HG02981 (cell line): ENCODE data around the gene MAN1C1.

Experiments
- ATAC-seq: cut with Tn5 transposase; IDR thresholded peaks from one replicate; pipeline ENCODE4 v1.9.1; 2021; ENCODE audit warnings: mild to moderate bottlenecking, moderate library complexity; ENCODE audit not compliant: unreplicated experiment

Gene MAN1C1

GRCh38 chr1:25616095-25616986 is at the start of gene MAN1C1:
TSS of gene MAN1C1 (plus strand) at chr1:25616791. CDS start at chr1:25617798, 1,007 bp downstream.
- peak; percentile 52 for ATAC-seq

DNA sequence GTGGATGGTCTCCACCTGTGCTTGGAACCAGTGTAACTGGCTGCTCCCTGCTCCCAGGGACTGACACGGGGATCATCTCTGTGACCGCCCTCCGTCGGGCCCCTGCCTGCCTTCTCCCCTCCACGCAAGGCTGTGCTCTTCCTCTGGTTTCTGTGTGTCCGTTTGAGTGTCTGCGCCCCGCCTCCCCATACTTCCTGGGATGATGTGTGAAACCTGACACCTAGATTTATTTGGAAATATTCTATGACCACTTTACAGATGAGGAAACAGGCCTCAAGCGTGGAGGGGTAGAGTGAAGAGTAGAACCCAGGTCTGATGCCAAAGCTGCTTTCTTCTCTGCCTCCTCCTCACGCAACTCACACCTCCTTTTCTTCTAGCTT is 48.9 kb upstream of the MAN1C1 start:
- ATAC-seq = no peak

GRCh38 chr1:25568090-25568833 is 48.3 kb upstream of the MAN1C1 start:
- ATAC-seq = no peak

GRCh38 chr1:25568834-25569596 is 47.6 kb upstream of the MAN1C1 start:
- ATAC-seq = no peak

DNA sequence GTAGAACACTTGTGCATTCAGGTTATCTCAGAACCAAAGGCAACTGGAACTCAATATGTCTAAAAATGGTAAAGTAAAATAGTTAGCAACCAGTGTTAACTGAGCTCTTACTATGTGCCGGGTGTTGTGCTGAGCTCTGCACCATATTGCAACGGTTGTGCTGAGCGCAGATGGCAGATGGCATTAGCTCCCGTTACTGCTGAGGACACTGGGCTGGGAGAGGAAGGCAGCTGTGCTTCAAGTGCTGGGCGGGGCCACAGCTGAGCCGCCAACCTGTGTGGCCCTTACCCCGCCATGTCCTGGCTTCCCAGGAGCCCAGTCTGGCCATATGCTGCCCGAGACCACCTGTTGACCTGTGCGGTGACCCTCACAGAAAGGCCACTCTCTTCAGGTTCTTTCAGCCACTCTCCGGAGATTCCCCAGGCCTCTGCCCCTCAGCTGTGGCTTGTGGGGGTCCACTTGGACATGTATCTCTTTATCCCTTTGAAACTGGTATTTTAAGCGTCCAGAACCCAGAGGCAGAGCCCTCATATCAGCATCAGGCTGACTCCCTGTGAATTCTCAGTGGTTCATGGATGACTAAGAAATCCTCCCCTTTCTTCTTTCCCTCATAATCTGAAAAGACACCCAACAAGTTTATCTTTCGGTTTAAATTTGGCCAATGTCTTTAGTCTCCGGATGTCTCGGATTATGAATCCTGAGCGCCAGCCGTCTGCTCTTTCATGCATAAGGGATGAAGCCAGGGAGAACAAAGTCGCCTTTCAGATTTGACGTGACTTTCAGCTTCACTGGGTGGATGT is 46.8 kb upstream of the MAN1C1 start:
- no peak for ATAC-seq

- ATAC-seq = no peak
Observed at GRCh38 chr1:25570798-25571521, 45.6 kb upstream of the MAN1C1 start.

- no peak for ATAC-seq
Observed at GRCh38 chr1:25571522-25571970, 45.0 kb upstream of the MAN1C1 start.

GRCh38 chr1:25572107-25572506 is 44.5 kb upstream of the MAN1C1 start:
- ATAC-seq = no peak

- ATAC-seq = no peak
Observed at GRCh38 chr1:25572708-25573590, 43.6 kb upstream of the MAN1C1 start.

DNA sequence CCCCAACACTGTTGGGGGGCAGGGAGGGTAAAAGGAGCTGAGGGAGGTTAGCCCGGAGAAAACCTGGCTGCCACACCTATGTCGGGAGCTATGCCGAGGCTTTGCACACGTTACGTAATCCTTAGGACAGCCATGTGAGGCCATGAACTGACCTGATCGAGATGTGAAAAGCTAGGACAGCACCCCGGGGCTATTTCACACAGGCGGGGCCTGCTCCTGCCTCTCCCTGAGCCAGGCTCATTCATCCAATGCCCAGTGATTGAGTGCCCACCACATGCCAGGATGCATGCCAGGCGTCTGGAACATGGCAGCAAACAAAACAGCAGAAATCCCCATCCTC is 43.0 kb upstream of the MAN1C1 start:
- ATAC-seq = no peak

GRCh38 chr1:25573961-25574360 is 42.6 kb upstream of the MAN1C1 start:
- no peak for ATAC-seq

GRCh38 chr1:25575191-25575590 is 41.4 kb upstream of the MAN1C1 start:
- ATAC-seq = no peak

DNA sequence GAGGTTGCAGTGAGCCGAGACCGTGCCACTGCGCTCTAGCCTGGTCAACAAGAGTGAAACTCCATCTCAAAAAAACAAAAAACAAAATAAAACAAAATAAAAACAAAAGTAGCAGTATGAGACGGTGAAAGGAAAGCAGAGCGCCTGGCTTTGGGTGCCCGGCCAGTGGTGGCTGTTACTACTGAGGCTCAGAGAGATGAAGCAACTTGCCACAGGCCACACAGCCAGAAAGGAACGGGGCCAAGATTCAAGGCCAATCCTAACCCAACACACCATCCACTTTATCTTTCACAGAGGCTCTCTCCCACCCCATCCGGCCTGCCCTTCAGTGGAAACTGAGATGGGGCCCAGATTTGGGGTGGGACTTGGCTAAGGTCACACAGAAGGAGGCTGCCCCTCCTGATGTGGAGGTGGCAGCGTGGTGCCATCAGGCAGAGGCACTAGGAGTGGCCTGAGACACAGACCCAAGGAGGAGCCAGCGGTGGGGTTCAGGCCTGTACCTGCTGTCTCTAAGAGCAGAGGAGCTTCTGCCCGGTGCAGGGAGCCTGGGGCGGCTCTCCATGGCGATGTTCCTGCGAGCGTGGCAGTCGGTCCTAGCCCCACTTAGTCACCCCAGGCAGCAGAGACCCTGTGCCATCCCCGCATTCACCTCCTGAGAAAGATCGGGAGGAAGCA is 40.0 kb upstream of the MAN1C1 start:
- no peak for ATAC-seq

DNA sequence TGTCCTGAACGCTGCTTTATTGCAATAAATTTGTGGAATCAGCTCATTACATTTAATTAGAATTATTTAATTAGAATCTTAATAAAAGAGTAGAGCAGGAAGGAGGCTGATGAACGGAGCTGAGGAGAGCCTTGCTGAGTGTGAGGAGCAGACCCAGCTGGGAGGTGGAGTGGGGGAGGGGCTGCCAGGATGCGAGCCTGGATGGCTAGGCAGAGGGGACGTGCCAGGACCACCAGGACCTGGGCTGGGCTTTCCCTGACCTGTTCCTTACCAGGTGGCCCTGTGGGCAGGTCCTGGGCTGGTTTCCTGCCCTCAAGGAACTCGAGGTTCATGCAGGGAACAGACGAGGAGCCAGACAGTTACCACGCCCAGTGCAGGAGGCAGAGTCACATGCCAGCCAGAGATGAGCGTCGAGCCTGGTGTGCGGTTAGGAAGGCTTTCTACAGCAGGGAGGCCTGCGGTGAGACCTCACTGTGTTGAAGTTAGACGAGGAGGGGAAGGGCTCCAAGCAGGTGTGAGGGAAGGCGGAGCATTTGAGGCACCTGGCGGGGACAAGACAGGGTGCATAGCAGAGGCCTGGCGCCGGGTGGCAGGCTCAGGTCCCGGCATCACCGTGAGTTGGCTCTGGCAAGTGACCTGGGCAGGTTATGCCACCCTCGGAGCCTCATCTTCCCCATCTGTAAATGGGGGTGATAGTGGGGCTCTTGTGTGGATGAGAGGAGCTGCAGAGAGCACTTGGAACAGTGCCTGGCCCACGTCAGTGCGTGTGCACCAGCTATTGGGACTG is 39.3 kb upstream of the MAN1C1 start:
- ATAC-seq = no peak

GRCh38 chr1:25579292-25580252 is 37.0 kb upstream of the MAN1C1 start:
- ATAC-seq = no peak

DNA sequence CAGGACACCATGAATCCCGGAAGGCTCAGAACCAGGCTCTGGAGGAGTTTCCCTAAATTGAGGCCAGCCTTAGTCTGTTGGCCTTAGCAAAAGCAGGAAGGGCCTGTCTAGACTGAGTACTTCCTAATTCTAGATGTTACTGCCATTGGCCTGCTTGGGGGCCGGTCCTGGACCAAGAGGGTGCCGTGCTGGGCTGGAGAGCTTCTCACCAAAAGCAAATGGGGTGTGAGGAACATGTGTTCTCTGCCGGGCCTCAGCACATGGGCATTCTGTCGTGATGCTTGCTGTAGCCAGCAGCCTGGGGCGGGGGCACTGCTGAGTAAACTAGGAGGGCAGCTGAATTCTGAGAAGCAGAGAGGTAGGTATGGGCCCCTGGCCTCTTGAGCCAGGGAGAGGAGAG is 35.7 kb upstream of the MAN1C1 start:
- no peak for ATAC-seq
